Stimulated activated naive B cell treated with anti-CD40 and anti-IgM and Interleukin-4, amounts not matched to agents 10 μg/mL and 1 μg/mL and 100 μg/mL, for 72 hours (primary cell): ENCODE data around the gene NUP107.
A peak's percentile ranks its signal among the peaks of the same experiment; 100 is the strongest.

Experiments used
- ATAC-seq, 2 donors: fragments of 150-1000 bp; cut with Tn5 transposase; replicated peaks; 2 replicates each; pipeline ENCODE4 v1.10.0; 2021; ENCODE audit warnings: moderate library complexity in 1 of 2
- DNase-seq: peaks from one replicate; pipeline ENCODE4 v3.0.0; 2021
- H3K27ac Mint-ChIP-seq: one replicate; pipeline ENCODE4 v1.8.0; 2022; ENCODE audit warnings: mild to moderate bottlenecking, mixed read lengths
- H3K27me3 Mint-ChIP-seq, 2 donors: one replicate each; pipeline ENCODE4 v1.8.0; 2022; ENCODE audit warnings: mixed read lengths in 2 of 2
- H3K36me3 Mint-ChIP-seq, 2 donors: one replicate each; pipeline ENCODE4 v1.8.0; 2022; ENCODE audit warnings: mixed read lengths in 2 of 2, mild to moderate bottlenecking in 1 of 2
- H3K4me1 Mint-ChIP-seq, 2 donors: one replicate each; pipeline ENCODE4 v1.8.0; 2022; ENCODE audit warnings: mixed read lengths in 2 of 2, mild to moderate bottlenecking in 1 of 2
- H3K4me3 Mint-ChIP-seq, 2 donors: one replicate each; pipeline ENCODE4 v1.8.0; 2022; ENCODE audit warnings: mild to moderate bottlenecking in 2 of 2, mixed read lengths in 2 of 2, moderate library complexity in 1 of 2
- H3K9me3 Mint-ChIP-seq, 2 donors: one replicate each; pipeline ENCODE4 v1.8.0; 2022; ENCODE audit warnings: mixed read lengths in 2 of 2, mild to moderate bottlenecking in 1 of 2

NUP107 gene

DNA sequence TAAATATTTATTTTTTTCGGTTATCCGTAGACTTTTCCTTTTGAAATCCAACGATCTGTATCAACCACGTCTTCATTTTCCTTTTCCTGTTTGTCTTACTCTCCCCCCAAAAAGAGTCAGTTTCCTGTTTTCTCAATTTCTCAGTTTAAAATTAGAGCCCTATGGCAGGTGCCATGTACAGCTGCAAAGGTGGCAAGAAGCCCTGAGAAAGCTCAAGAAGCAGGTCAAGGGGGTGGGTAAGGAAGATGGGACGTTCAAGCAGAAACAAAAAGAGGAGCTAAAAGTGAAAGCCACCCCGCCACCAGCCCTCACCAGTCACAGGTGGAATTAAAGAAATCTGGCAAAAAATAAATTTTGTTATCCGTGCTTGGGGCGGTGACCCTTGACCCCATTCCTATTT is 85.9 kb downstream of the NUP107 start:
- Mint-ChIP-seq H3K27ac (peak overlapping the region; percentile 73), H3K27me3 (no peaks in the 10 kb centered on the region), H3K4me3 (peak overlapping the region; percentile 45 to 68), H3K36me3 (peaks cover 6% of the 10 kb centered on the region in 2 donors), H3K4me1 (peaks cover 20 to 38% of the 10 kb centered on the region in 2 donors), H3K9me3 (no peaks in the 10 kb centered on the region)
- peak; percentile 45 to 53 for ATAC-seq
- DNase-seq, result no peak

- no peak for DNase-seq
- Mint-ChIP-seq H3K27ac (no peak overlapping the region), H3K36me3 (peaks cover 6 to 7% of the 10 kb centered on the region in 2 donors), H3K4me3 (no peak overlapping the region), H3K4me1 (peaks cover 20 to 38% of the 10 kb centered on the region in 2 donors), H3K9me3 (no peaks in the 10 kb centered on the region), H3K27me3 (no peaks in the 10 kb centered on the region)
- ATAC-seq, result no peak
Measured at GRCh38 chr12:68773582-68773981, 86.8 kb downstream of the NUP107 start.

GRCh38 chr12:68775121-68775630 is 88.4 kb downstream of the NUP107 start:
- no peak for ATAC-seq
- no peak overlapping the region for H3K27ac Mint-ChIP-seq
- no peak for DNase-seq
- peaks cover 19 to 34% of the 10 kb centered on the region in 2 donors for H3K4me1 Mint-ChIP-seq
- no peaks in the 10 kb centered on the region for H3K27me3 Mint-ChIP-seq
- H3K9me3 Mint-ChIP-seq, result no peaks in the 10 kb centered on the region
- H3K36me3 Mint-ChIP-seq, result peaks cover 5 to 8% of the 10 kb centered on the region in 2 donors
- H3K4me3 Mint-ChIP-seq, result no peak overlapping the region

DNA sequence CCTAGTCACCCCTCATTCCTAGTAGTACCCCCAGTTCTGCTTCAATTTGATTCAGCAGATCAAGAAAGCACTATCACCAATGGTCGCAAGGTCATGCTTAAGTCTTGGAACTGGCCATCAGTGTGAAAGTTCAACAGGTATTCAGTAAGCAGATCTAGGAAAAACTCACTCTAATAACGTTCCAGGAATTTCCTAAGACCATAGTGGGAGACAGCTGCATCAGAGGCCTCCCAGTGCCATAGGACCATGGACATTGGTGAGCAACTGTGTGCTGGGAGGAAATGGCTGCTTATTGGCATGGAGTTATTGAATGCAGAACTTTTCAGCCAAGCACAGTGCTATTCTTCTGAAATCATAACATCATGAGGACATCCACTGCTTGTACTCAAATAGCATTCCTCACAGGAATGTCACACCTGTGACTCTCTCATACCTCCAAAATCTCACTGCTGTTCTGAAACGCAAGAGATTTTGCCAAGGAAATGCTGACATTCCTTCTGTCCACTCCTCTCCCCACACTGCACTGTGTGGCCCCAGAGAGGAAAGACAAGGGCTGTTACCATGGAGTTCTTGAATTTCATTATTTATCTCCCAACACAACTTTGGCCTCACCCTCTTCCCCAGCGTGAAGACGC is 90.3 kb downstream of the NUP107 start:
- Mint-ChIP-seq H3K27ac (no peak overlapping the region), H3K4me3 (no peak overlapping the region), H3K36me3 (peaks cover 3 to 8% of the 10 kb centered on the region in 2 donors), H3K4me1 (peaks cover 12 to 22% of the 10 kb centered on the region in 2 donors), H3K9me3 (no peaks in the 10 kb centered on the region), H3K27me3 (no peaks in the 10 kb centered on the region)
- DNase-seq (no peak), ATAC-seq (no peak)

- H3K27ac Mint-ChIP-seq, result no peak overlapping the region
- DNase-seq, result no peak
- H3K36me3 Mint-ChIP-seq, result peaks cover 6 to 7% of the 10 kb centered on the region in 2 donors
- no peak overlapping the region for H3K4me3 Mint-ChIP-seq
- ATAC-seq, result no peak
- peaks cover 2 to 3% of the 10 kb centered on the region in 2 donors for H3K4me1 Mint-ChIP-seq
- H3K27me3 Mint-ChIP-seq, result no peaks in the 10 kb centered on the region
- H3K9me3 Mint-ChIP-seq, result no peaks in the 10 kb centered on the region
Measured at GRCh38 chr12:68779280-68779679, 92.5 kb downstream of the NUP107 start.

DNA sequence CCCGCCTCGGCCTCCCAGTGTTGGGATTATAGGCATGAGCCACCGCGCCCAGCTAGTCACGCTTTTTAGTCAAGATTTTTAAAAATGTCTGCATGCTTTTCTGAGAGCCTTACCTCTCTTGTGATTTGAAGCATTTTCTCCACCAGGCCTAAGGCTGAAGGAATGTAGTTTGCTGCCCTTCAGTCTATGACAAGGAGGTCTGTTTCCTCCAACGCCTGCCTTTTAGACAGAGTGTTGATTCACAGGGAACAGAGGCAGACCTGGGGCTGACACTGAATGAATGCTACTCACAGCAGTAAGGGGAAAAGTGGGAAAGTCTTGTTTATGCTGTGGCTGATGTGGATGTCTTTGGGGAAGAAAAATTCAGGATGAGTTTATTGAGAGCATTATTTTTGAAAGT is 94.0 kb downstream of the NUP107 start:
- H3K27ac Mint-ChIP-seq, result no peak overlapping the region
- H3K9me3 Mint-ChIP-seq, result no peaks in the 10 kb centered on the region
- H3K36me3 Mint-ChIP-seq, result peaks cover 4 to 7% of the 10 kb centered on the region in 2 donors
- no peak for DNase-seq
- no peaks in the 10 kb centered on the region for H3K27me3 Mint-ChIP-seq
- H3K4me1 Mint-ChIP-seq, result peaks cover 0 to 2% of the 10 kb centered on the region in 2 donors
- H3K4me3 Mint-ChIP-seq, result no peak overlapping the region
- no peak for ATAC-seq

DNA sequence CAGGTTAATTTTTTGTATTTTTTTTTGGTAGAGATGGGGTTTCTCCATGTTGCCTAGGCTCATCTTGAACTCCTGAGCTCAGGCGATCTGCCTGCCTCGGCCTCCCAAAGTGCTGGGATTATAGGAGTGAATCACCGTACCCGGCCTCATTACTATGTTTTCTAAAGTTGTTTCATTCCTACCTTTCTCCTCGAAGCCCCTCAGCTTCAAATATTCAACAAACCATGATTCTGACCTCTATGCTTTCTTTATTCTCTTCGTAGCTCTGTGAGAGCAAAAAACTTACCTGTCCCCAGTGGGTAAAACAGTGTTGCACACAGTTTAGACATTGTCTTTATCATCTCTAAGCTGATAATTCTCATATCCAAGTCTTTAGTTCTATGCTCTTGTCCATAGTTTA is 95.0 kb downstream of the NUP107 start:
- Mint-ChIP-seq H3K36me3 (peaks cover 4 to 7% of the 10 kb centered on the region in 2 donors), H3K9me3 (no peaks in the 10 kb centered on the region), H3K4me3 (no peak overlapping the region), H3K4me1 (peaks cover 0 to 2% of the 10 kb centered on the region in 2 donors), H3K27me3 (no peaks in the 10 kb centered on the region), H3K27ac (peak overlapping the region; percentile 28)
- ATAC-seq (no peak), DNase-seq (no peak)

DNA sequence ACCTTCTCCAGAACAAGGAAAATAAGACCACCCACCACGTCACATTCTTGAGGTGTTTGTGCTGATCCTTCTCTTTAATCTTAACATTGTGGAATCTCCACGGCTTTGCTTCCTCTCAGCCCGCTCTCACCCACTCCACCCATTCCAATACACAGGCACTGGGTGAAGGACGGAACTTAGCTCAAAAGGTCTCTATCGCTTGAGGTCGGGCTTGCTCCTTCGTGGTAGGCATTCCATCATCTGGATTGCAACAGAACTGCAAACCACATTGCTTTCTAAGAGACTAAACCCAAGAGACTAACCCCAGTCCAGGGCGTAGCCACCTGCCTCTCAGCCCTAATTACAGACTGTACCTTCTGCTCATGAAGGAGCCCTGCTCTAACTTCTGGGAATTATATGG is 97.2 kb downstream of the NUP107 start:
- Mint-ChIP-seq H3K36me3 (peaks cover 3 to 10% of the 10 kb centered on the region in 2 donors), H3K27ac (no peak overlapping the region), H3K4me3 (no peak overlapping the region), H3K4me1 (peaks cover 6 to 10% of the 10 kb centered on the region in 2 donors), H3K27me3 (no peaks in the 10 kb centered on the region), H3K9me3 (no peaks in the 10 kb centered on the region)
- DNase-seq (no peak), ATAC-seq (no peak)

- Mint-ChIP-seq H3K36me3 (peaks cover 3 to 7% of the 10 kb centered on the region in 2 donors), H3K4me3 (no peak overlapping the region), H3K4me1 (peaks cover 7 to 10% of the 10 kb centered on the region in 2 donors), H3K27ac (no peak overlapping the region), H3K9me3 (no peaks in the 10 kb centered on the region), H3K27me3 (no peaks in the 10 kb centered on the region)
- DNase-seq, result no peak
- ATAC-seq, result no peak
Measured at GRCh38 chr12:68785358-68785757, 98.6 kb downstream of the NUP107 start.

DNA sequence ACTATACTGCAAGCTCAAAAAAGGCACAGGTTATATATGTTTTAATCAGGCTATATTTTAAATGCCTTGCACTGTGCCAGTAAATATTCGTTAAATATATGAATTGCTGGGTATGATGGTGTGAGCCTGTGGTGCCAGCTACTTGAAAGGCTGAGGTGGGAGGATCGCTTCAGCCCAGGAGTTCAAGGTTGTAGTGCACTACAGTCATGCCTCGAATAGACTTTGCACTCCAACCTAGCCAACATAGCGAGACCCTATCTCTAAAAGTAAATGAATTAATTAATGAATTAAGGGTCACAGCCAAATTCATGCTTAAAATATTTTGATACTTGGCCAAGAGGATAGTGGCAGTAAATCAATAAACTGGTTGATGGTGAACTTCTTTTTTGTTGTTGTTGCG is 99.0 kb downstream of the NUP107 start:
- Mint-ChIP-seq H3K27ac (no peak overlapping the region), H3K27me3 (no peaks in the 10 kb centered on the region), H3K4me3 (no peak overlapping the region), H3K36me3 (peaks cover 3 to 7% of the 10 kb centered on the region in 2 donors), H3K4me1 (peaks cover 7 to 10% of the 10 kb centered on the region in 2 donors), H3K9me3 (no peaks in the 10 kb centered on the region)
- DNase-seq, result no peak
- ATAC-seq, result no peak

DNA sequence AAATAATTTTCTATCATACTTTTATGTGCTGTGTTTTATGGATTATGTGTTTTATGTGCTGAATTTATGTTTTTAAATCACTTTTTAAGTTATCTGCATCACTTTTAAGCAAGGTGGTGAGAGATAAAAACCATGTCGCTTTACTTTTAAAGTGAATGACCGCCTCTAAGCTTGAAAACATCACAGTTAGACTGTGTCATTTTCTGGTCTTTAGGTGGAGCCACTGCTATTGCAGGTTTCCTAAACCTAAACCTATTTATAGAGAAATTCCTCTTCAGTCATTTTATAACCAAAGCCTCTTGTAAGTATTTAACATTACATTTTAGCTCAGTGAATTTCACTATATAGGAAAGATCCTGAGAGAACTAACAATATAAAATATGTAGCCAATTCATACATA is 100.2 kb downstream of the NUP107 start:
- Mint-ChIP-seq H3K27ac (no peak overlapping the region), H3K4me3 (no peak overlapping the region), H3K36me3 (peaks cover 3 to 7% of the 10 kb centered on the region in 2 donors), H3K27me3 (no peaks in the 10 kb centered on the region), H3K9me3 (no peaks in the 10 kb centered on the region), H3K4me1 (peaks cover 7 to 10% of the 10 kb centered on the region in 2 donors)
- DNase-seq (no peak), ATAC-seq (no peak)

- ATAC-seq, result no peak
- Mint-ChIP-seq H3K4me3 (no peak overlapping the region), H3K9me3 (no peaks in the 10 kb centered on the region), H3K4me1 (peaks cover 7 to 10% of the 10 kb centered on the region in 2 donors), H3K36me3 (peaks cover 0 to 3% of the 10 kb centered on the region in 2 donors), H3K27me3 (no peaks in the 10 kb centered on the region), H3K27ac (no peak overlapping the region)
- no peak for DNase-seq
Measured at GRCh38 chr12:68788554-68789143, 101.9 kb downstream of the NUP107 start.

- no peaks in the 10 kb centered on the region for H3K27me3 Mint-ChIP-seq
Measured at GRCh38 chr12:68789144-68789878, 102.5 kb downstream of the NUP107 start.

GRCh38 chr12:68790081-68790951 is 103.5 kb downstream of the NUP107 start:
- peaks cover 7 to 10% of the 10 kb centered on the region in 2 donors for H3K4me1 Mint-ChIP-seq
- H3K36me3 Mint-ChIP-seq, result peaks cover 0 to 3% of the 10 kb centered on the region in 2 donors
- H3K27me3 Mint-ChIP-seq, result no peaks in the 10 kb centered on the region
- ATAC-seq, result no peak
- DNase-seq, result no peak
- H3K4me3 Mint-ChIP-seq, result no peak overlapping the region
- H3K9me3 Mint-ChIP-seq, result no peaks in the 10 kb centered on the region
- H3K27ac Mint-ChIP-seq, result no peak overlapping the region

More at GRCh38 chr12:68789144-68789878, 102.5 kb downstream of the NUP107 start:
- H3K4me1 Mint-ChIP-seq, result peaks cover 7 to 10% of the 10 kb centered on the region in 2 donors
- DNase-seq (no peak), ATAC-seq (no peak)
- H3K36me3 Mint-ChIP-seq, result peaks cover 0 to 3% of the 10 kb centered on the region in 2 donors
- H3K9me3 Mint-ChIP-seq, result no peaks in the 10 kb centered on the region
- no peak overlapping the region for H3K27ac Mint-ChIP-seq
- H3K4me3 Mint-ChIP-seq, result no peak overlapping the region
